ENCODE data around the gene DGKI. TPM values are rescaled to one million over a fixed set of nuclear protein-coding genes. Genes with fewer than 3 reads are reported as not detected.

Gene DGKI
- total and polyA plus RNA-seq, 2 of the 4 experiments (the other 2 are of a cell fraction): 3.9 to 15.8 TPM

GRCh38 chr7:137371616-137372015, 475.2 kb downstream of the DGKI start:
- ChIA-PET CTCF (no interaction called here), POLR2A (ENCODE audit: unreplicated experiment) (interaction anchor here (0.7 kb wide), 1 partner anchor 24 kb away, joined by 3 read pairs; no protein-coding TSS in a partner anchor)
- Histone ChIP-seq H3K9me3 (ENCODE audit: control insufficient read depth, insufficient read depth, low read length) (no peaks in the 10 kb centered on the region), H3K56ac (ENCODE audit: extremely low read depth, insufficient read depth, low read length) (no peak overlapping the region), H4K91ac (ENCODE audit: insufficient read depth, low read depth, low read length) (no peak overlapping the region), H4K8ac (ENCODE audit: low read depth in 2 of 2, low read length in 2 of 2) (no peak overlapping the region), H3K14ac (replicated peaks; ENCODE audit: low read depth, low read length) (no peak overlapping the region), H3K4me1 (ENCODE audit: control insufficient read depth, insufficient read depth, low read length) (no peaks in the 10 kb centered on the region), H4K5ac (ENCODE audit: low read depth, low read length) (no peak overlapping the region), H3K36me3 (ENCODE audit: control insufficient read depth, insufficient read depth, low read length) (no peaks in the 10 kb centered on the region), H3K27me3 (ENCODE audit: control insufficient read depth, insufficient read depth, low read length) (no peaks in the 10 kb centered on the region), H2AFZ (replicated peaks; ENCODE audit: low read length, poor library complexity) (no peak overlapping the region), H3K4ac (ENCODE audit: low read depth, low read length) (no peak overlapping the region), H2BK20ac (ENCODE audit: low read depth, low read length) (no peak overlapping the region), H3K9ac (ENCODE audit: low read depth, low read length) (no peak overlapping the region), H2AK9ac (replicated peaks; ENCODE audit: low read depth, low read length, poor library complexity) (no peak overlapping the region), H3K18ac (ENCODE audit: low read depth, low read length) (no peak overlapping the region), H2BK15ac (ENCODE audit: low read depth, low read length) (no peak overlapping the region), H2AK5ac (ENCODE audit: low read depth, low read length) (no peak overlapping the region), H3K23ac (ENCODE audit: low read depth, low read length) (no peak overlapping the region), H3K9me1 (ENCODE audit: insufficient read depth, low read length) (no peaks in the 10 kb centered on the region), H3K4me2 (ENCODE audit: low read depth, low read length) (no peak overlapping the region), H2BK120ac (ENCODE audit: low read depth, low read length) (no peak overlapping the region), H3K27ac (ENCODE audit: insufficient read depth, low read length) (no peak overlapping the region), H3K79me1 (ENCODE audit: low read depth in 1 of 2, low read length in 2 of 2) (no peaks in the 10 kb centered on the region), H3K4me3 (ENCODE audit: insufficient read depth, low read depth, low read length) (no peak overlapping the region), H2BK5ac (ENCODE audit: low read depth, low read length, poor library complexity, severe bottlenecking) (no peak overlapping the region), H4K20me1 (ENCODE audit: insufficient read depth, low read length) (no peaks in the 10 kb centered on the region)
- dilution Hi-C loops (cut with HindIII; ENCODE audit: low sequenced_read_pairs, unreplicated experiment): no loop called here
- WGBS, 2 experiments (ENCODE audit: extremely low coverage in 2 of 2, insufficient read length in 1 of 2): no CpG with 5 or more reads among the region's 2 CpGs
- no TSS peak for BruUV-seq (replicated peaks)
- ATAC-seq (ENCODE audit: low read depth): no peak
- in situ Hi-C loops (cut with MboI; ENCODE audit: low sequenced_read_pairs): no loop called here
- no peak for DNase-seq
- TF ChIP-seq NFE2L2 (IDR thresholded peaks at IDR 0.05; ENCODE audit: low read depth, low read length): no peak
- TF ChIP-seq RFX5 (IDR thresholded peaks at IDR 0.05; ENCODE audit: low read depth, low read length): no peak
- TF ChIP-seq, protein P1, sequence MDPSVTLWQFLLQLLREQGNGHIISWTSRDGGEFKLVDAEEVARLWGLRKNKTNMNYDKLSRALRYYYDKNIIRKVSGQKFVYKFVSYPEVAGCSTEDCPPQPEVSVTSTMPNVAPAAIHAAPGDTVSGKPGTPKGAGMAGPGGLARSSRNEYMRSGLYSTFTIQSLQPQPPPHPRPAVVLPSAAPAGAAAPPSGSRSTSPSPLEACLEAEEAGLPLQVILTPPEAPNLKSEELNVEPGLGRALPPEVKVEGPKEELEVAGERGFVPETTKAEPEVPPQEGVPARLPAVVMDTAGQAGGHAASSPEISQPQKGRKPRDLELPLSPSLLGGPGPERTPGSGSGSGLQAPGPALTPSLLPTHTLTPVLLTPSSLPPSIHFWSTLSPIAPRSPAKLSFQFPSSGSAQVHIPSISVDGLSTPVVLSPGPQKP (IDR thresholded peaks at IDR 0.05; ENCODE audit: borderline replicate concordance, low read depth, low read length): no peak
- TF ChIP-seq FOS (IDR thresholded peaks at IDR 0.05; ENCODE audit: low read depth, low read length): no peak
- intact Hi-C loops (cut with micrococcal nuclease): no loop called here
